K562 (cell line): ENCODE measurements around the gene SUPT3H. TPM values are rescaled to one million over a fixed set of nuclear protein-coding genes. Genes with fewer than 3 reads are reported as not detected.
A peak's percentile ranks its signal among the peaks of the same experiment; 100 is the strongest.

Source experiments
- ATAC-seq: fragments of 200-7000 bp; cut with Tn5 transposase; 3 replicates; pipeline ENCODE4 v1.9.1; 2020; ENCODE audit warnings: moderate library complexity
- BruUV-seq: library from RNA; stranded (reverse); fragments of 400-500 nt; replicated peaks from 2 replicates; lab custom pipeline; 2021; lab: Mats Ljungman, UMichigan
- CTCF ChIA-PET: fragments of 300-600 bp; formaldehyde crosslinking; extraction: SDS; loops from one replicate; lab custom pipeline; 2021; ENCODE audit warnings: low intra/inter-chr PET ratio; lab: Yijun Ruan, JAX
- POLR2A ChIA-PET: fragments of 300-600, 350-650 bp; sonication (Branson Sonifier 250); formaldehyde crosslinking; extraction: SDS; loops from one replicate; lab custom pipeline; 2021; ENCODE audit warnings: antibody characterized with exemption, inconsistent platforms; lab: Yijun Ruan, JAX
- DNase-seq, 4 experiments: peaks; one replicate each; pipeline versions ENCODE4 v3.0.0 to v3.0.0-alpha.2; 2011 to 2018; ENCODE audit warnings: low spot score in 3 of 4, mixed read lengths in 3 of 4; ENCODE audit errors: extremely low read depth in 1 of 4
- FAIRE-seq: peaks from 2 replicates; lab custom pipeline; 2011; peaks lifted over from hg19 to GRCh38; lab: Jason Lieb, UNC
- H2AFZ ChIP-seq: 2 replicates; pipeline ENCODE4 v1.6.0; 2011; ENCODE audit warnings: low read depth, low read length, control low read depth, inconsistent platforms
- H3K27ac ChIP-seq: fragments of 200-600 bp; 3 replicates; pipeline ENCODE4 v1.8.0; 2011; ENCODE audit warnings: low read depth, mild to moderate bottlenecking, control low read depth, inconsistent platforms, low read length, moderate library complexity, mixed read lengths; ENCODE audit errors: extremely low read depth
- H3K27me3 ChIP-seq, 2 experiments: fragments of 300-600 bp in 1 of 2; 2 replicates in 1 of 2; 3 replicates in 1 of 2; pipeline versions ENCODE4 v1.6.0 to v1.8.0; 2011; ENCODE audit warnings: inconsistent platforms in 2 of 2, low read length in 2 of 2, mild to moderate bottlenecking in 1 of 2, mixed read lengths in 1 of 2, moderate library complexity in 1 of 2; ENCODE audit not compliant: control insufficient read depth in 2 of 2, insufficient read depth in 2 of 2
- H3K36me3 ChIP-seq: fragments of 300-600 bp; 3 replicates; pipeline ENCODE4 v1.8.0; 2011; ENCODE audit warnings: mild to moderate bottlenecking, low read length, inconsistent platforms; ENCODE audit not compliant: control insufficient read depth, insufficient read depth
- H3K4me1 ChIP-seq, 2 experiments: fragments of 200-600 bp in 1 of 2; replicated peaks in 1 of 2; 2 replicates in 1 of 2; 3 replicates in 1 of 2; pipeline versions ENCODE4 v1.5.1 to v1.8.0; 2011; ENCODE audit warnings: inconsistent platforms in 2 of 2, low read length in 2 of 2, mild to moderate bottlenecking in 1 of 2, mixed read lengths in 1 of 2, moderate library complexity in 1 of 2; ENCODE audit not compliant: control insufficient read depth in 2 of 2, insufficient read depth in 2 of 2
- H3K4me2 ChIP-seq: 2 replicates; pipeline ENCODE4 v1.6.1; 2011; ENCODE audit warnings: low read length, control low read depth, inconsistent platforms, mixed read lengths; ENCODE audit not compliant: insufficient read depth
- H3K4me3 ChIP-seq: fragments of 200-600 bp; sonication (generic), shearing (Covaris generic); 2 replicates; pipeline ENCODE4 v1.5.1; 2016; ENCODE audit warnings: control low read depth, inconsistent platforms
- H3K79me2 ChIP-seq: fragments of 200-600 bp; 3 replicates; pipeline ENCODE4 v1.8.0; 2011; ENCODE audit warnings: low read length, inconsistent platforms; ENCODE audit not compliant: control insufficient read depth, insufficient read depth
- H3K9ac ChIP-seq, 2 experiments: 2 replicates each; pipeline versions ENCODE4 v1.6.0 to v1.6.1; 2011; ENCODE audit warnings: low read depth in 2 of 2, low read length in 2 of 2, control low read depth in 1 of 2, inconsistent platforms in 1 of 2, mild to moderate bottlenecking in 1 of 2, mixed read lengths in 1 of 2; ENCODE audit not compliant: insufficient read depth in 1 of 2
- H3K9me1 ChIP-seq: one replicate; pipeline ENCODE4 v1.6.0; 2011; ENCODE audit warnings: inconsistent platforms, mild to moderate bottlenecking, low read length, moderate library complexity; ENCODE audit not compliant: control insufficient read depth, insufficient read depth
- H3K9me3 ChIP-seq: replicated peaks from 2 replicates; pipeline ENCODE4 v1.5.1; 2011; ENCODE audit warnings: low read depth, low read length, inconsistent platforms; ENCODE audit not compliant: control insufficient read depth, insufficient read depth
- H4K20me1 ChIP-seq: replicated peaks from 2 replicates; pipeline ENCODE4 v1.6.1; 2011; ENCODE audit warnings: low read length, inconsistent platforms, mixed read lengths; ENCODE audit not compliant: control insufficient read depth, insufficient read depth
- CBX3 ChIP-seq, 2 experiments: IDR thresholded peaks; 1 replicate in 1 of 2; 2 replicates in 1 of 2; pipeline ENCODE4 v1.6.1; 2012; ENCODE audit warnings: inconsistent platforms in 2 of 2, low read length in 2 of 2, borderline replicate concordance in 1 of 2, control low read depth in 1 of 2
- FOXP1 ChIP-seq: sonication (generic); formaldehyde crosslinking; IDR thresholded peaks from 2 replicates; pipeline ENCODE4 v1.8.0; 2022; ENCODE audit warnings: mild to moderate bottlenecking, missing genetic modification reagents
- GATAD2B ChIP-seq: fragments of 450-650 bp; IDR thresholded peaks from 2 replicates; pipeline ENCODE4 v1.6.1; 2017; ENCODE audit warnings: mild to moderate bottlenecking, borderline replicate concordance
- GTF2F1 ChIP-seq: IDR thresholded peaks from 2 replicates; pipeline ENCODE4 v1.6.1; 2011; ENCODE audit warnings: low read depth, low read length, improper control_type of control experiment
- JUNB ChIP-seq: fragments of 450-650 bp; formaldehyde crosslinking; conservative IDR thresholded peaks from 2 replicates; pipeline ENCODE4 v1.4.0; 2020; ENCODE audit warnings: mild to moderate bottlenecking
- MTA1 ChIP-seq: fragments of 450-650 bp; IDR thresholded peaks from 2 replicates; pipeline ENCODE4 v1.6.1; 2017; ENCODE audit warnings: borderline replicate concordance
- NR2C2 ChIP-seq, 2 experiments: fragments of 200-800 bp in 1 of 2; sonication (Bioruptor generic) in 1 of 2; sonication (generic) in 1 of 2; formaldehyde crosslinking in 1 of 2; IDR thresholded peaks; 2 replicates each; pipeline versions ENCODE4 v1.6.1 to v1.8.0; 2016 to 2022; ENCODE audit warnings: mild to moderate bottlenecking in 1 of 2, missing compliant biosample characterization in 1 of 2, missing genetic modification characterization in 1 of 2, missing genetic modification reagents in 1 of 2
- PTTG1 ChIP-seq: fragments of 450-650 bp; IDR thresholded peaks from 2 replicates; pipeline ENCODE4 v1.6.1; 2016; ENCODE audit warnings: low read depth, mild to moderate bottlenecking, missing genetic modification characterization, missing compliant biosample characterization
- ZEB2 ChIP-seq: fragments of 450-650 bp; IDR thresholded peaks from 2 replicates; pipeline ENCODE4 v1.6.1; 2016
- ZNF184 ChIP-seq: sonication (generic); formaldehyde crosslinking; IDR thresholded peaks from 2 replicates; pipeline ENCODE4 v1.5.0; 2020; ENCODE audit warnings: missing genetic modification reagents
- ZNF354B ChIP-seq: fragments of 250-450 bp; sonication (Bioruptor Pico); IDR thresholded peaks from 2 replicates; pipeline ENCODE4 v1.4.0; 2020
- ZNF780A ChIP-seq: fragments of 250-450 bp; sonication (Bioruptor Pico); IDR thresholded peaks from 2 replicates; pipeline ENCODE4 v1.5.0; 2021; ENCODE audit warnings: mild to moderate bottlenecking
- WGBS: fragments of 100-300 bp; shearing (Covaris generic); methylation state at CpG from one replicate; pipeline ENCODE4 v1.1.6; 2016; ENCODE audit warnings: low coverage, mixed read lengths; ENCODE audit not compliant: insufficient coverage; ENCODE audit errors: missing lambda C conversion rate; 5-methylcytosine and 5-hydroxymethylcytosine counted together
- in situ Hi-C: fragments of 300-500 bp; cut with MboI; formaldehyde crosslinking; loops from 4 replicates; pipeline ENCODE4 v1.15.0; 2018; ENCODE audit warnings: inconsistent platforms, mixed read lengths
- intact Hi-C: fragments of 100-400 bp; cut with micrococcal nuclease; formaldehyde crosslinking; loops from 2 replicates; pipeline ENCODE4 v1.14.2; 2022
- polyA plus RNA-seq, 8 experiments: library from polyadenylated mRNA; depleted of rRNA in 4 of 8; stranded (reverse) in 5 of 8; unstranded in 3 of 8; fragments of >200 nt; fragmentation: Nextera tagmentation in 2 of 8; fragmentation: Illumina TruSeq in 1 of 8; extraction: Ambion mirVana in 2 of 8; extraction: Trizol in 1 of 8; gene quantifications; 2 replicates each; pipeline versions ENCODE4 v1.2.1 to v1.2.3, GENCODE V29; 2011 to 2014; ENCODE audit warnings: inconsistent platforms in 1 of 8, missing spikeins in 1 of 8
- total RNA-seq, 7 experiments: library from RNA; depleted of rRNA in 6 of 7; stranded (reverse); fragments of >200 nt in 6 of 7; fragmentation: Illumina TruSeq in 2 of 7; extraction: Trizol in 2 of 7; gene quantifications; 2 replicates each; pipeline versions ENCODE4 v1.2.1 to v1.2.3, GENCODE V29; 2011 to 2021; ENCODE audit warnings: low replicate concordance in 1 of 7
- TF ChIP-seq, protein P1 (sequence below), 2 experiments: IDR thresholded peaks; 2 replicates each; pipeline ENCODE4 v1.6.1; 2012; ENCODE audit warnings: improper control_type of control experiment in 2 of 2, low read depth in 2 of 2, low read length in 2 of 2, borderline replicate concordance in 1 of 2
- TF ChIP-seq, protein P2 (sequence below): fragments of 450-650 bp; formaldehyde crosslinking; IDR thresholded peaks from 2 replicates; pipeline ENCODE4 v1.4.0; 2020; ENCODE audit warnings: mild to moderate bottlenecking, moderate library complexity

SUPT3H gene
- total and polyA plus RNA-seq, 9 of the 15 experiments (the other 6 are each of a cell fraction or from before 2014, with no cell fraction given) = 7.2 to 16.3 (median 11.9) TPM

DNA sequence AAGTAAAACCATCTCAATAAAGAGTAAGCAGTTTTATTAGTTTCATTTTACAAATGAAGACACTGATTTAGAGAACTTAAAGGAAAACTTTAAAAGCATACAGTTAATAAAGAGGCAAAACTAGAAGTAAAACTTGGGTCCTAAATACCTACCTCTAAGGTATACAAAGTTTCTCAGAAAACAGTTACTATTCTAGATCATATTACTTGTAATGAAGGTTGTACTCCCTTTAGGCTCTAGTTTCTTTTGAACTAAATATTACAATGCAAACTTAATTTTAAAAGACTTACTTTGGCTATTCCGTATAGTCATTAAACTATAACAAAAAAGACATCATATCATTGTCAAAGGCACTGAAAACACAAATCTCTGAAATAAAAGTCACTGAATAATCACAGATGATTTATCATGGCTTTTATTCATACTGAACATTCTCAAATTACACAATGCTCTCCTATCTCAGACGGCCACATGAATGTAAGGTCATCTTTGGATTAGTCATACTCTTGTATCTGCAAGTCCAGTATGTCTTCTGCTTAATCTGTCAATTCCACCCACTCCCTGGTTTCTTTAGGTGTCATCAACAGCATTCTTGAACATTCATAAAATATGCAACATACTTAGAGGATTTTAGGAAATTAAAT, 411.2 kb downstream of the SUPT3H start:
- peaks cover 0 to 8% of the 10 kb centered on the region in 2 experiments; a peak in 3 of 5 replicates for H3K4me1 ChIP-seq
- H4K20me1 ChIP-seq = no peaks in the 10 kb centered on the region
- no peak overlapping the region for H3K9ac ChIP-seq
- peak; percentile 88 for ATAC-seq
- no peak overlapping the region for H3K4me3 ChIP-seq
- in situ Hi-C loops (no loop called here), intact Hi-C loops (no loop called here)
- H3K9me3 ChIP-seq = no peaks in the 10 kb centered on the region
- no peaks in the 10 kb centered on the region for H3K27me3 ChIP-seq
- no peaks in the 10 kb centered on the region for H3K79me2 ChIP-seq
- WGBS = 5% methylated on average over 2 of the region's 2 CpGs
- peak; percentile 93 for FAIRE-seq
- H3K9me1 ChIP-seq = no peaks in the 10 kb centered on the region
- ChIA-PET POLR2A (no interaction called here), CTCF (no interaction called here)
- no peak overlapping the region for H3K4me2 ChIP-seq
- BruUV-seq = no TSS peak
- no peak overlapping the region for H3K27ac ChIP-seq
- H2AFZ ChIP-seq = no peak overlapping the region
- DNase-seq = peak; percentile 71 to 85 (median 78)
- H3K36me3 ChIP-seq = no peaks in the 10 kb centered on the region
- TF ChIP-seq, protein P1, sequence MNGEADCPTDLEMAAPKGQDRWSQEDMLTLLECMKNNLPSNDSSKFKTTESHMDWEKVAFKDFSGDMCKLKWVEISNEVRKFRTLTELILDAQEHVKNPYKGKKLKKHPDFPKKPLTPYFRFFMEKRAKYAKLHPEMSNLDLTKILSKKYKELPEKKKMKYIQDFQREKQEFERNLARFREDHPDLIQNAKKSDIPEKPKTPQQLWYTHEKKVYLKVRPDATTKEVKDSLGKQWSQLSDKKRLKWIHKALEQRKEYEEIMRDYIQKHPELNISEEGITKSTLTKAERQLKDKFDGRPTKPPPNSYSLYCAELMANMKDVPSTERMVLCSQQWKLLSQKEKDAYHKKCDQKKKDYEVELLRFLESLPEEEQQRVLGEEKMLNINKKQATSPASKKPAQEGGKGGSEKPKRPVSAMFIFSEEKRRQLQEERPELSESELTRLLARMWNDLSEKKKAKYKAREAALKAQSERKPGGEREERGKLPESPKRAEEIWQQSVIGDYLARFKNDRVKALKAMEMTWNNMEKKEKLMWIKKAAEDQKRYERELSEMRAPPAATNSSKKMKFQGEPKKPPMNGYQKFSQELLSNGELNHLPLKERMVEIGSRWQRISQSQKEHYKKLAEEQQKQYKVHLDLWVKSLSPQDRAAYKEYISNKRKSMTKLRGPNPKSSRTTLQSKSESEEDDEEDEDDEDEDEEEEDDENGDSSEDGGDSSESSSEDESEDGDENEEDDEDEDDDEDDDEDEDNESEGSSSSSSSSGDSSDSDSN (IDR thresholded peaks at IDR 0.05; ENCODE audit: borderline replicate concordance in 1 of 2, low read depth in 2 of 2, low read length in 2 of 2) = no peak
- peak; percentile 83 for TF ChIP-seq JUNB (CRISPR knock-in tag)
- peak; percentile 92 for TF ChIP-seq MTA1
- no peak for TF ChIP-seq ZNF184 (CRISPR knock-in tag)
- TF ChIP-seq ZEB2 = peak; percentile 84
- 0 out of 2 replicates have a peak, but pooled peaks have one; percentile 48 for TF ChIP-seq ZNF354B (CRISPR knock-in tag)
- no peak for TF ChIP-seq PTTG1
- TF ChIP-seq CBX3 (IDR thresholded peaks at IDR 0.05; ENCODE audit: borderline replicate concordance in 1 of 2, low read length in 2 of 2) = peak in 1 of 2 experiments; percentile 86; a peak in 2 of 3 replicates
- TF ChIP-seq GATAD2B = peak; percentile 89
- no peak for TF ChIP-seq FOXP1 (CRISPR knock-in tag)
- TF ChIP-seq, protein P2, sequence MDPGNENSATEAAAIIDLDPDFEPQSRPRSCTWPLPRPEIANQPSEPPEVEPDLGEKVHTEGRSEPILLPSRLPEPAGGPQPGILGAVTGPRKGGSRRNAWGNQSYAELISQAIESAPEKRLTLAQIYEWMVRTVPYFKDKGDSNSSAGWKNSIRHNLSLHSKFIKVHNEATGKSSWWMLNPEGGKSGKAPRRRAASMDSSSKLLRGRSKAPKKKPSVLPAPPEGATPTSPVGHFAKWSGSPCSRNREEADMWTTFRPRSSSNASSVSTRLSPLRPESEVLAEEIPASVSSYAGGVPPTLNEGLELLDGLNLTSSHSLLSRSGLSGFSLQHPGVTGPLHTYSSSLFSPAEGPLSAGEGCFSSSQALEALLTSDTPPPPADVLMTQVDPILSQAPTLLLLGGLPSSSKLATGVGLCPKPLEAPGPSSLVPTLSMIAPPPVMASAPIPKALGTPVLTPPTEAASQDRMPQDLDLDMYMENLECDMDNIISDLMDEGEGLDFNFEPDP (CRISPR knock-in tag) = 0 out of 2 replicates have a peak, but pooled peaks have one; percentile 56
- no peak for TF ChIP-seq ZNF780A (CRISPR knock-in tag)
- no peak for TF ChIP-seq GTF2F1
- no peak for TF ChIP-seq NR2C2 (CRISPR knock-in tag; IDR thresholded peaks at IDR 0.05)
- peak; percentile 23 for TF ChIP-seq NR2C2 (tag; IDR thresholded peaks at IDR 0.05)
